AG04449 (cell line): ENCODE results near the gene DLEC1.
"Not testable (repeated sequence)": the region's sequence is repeated elsewhere in the genome, so short reads cannot be mapped to it uniquely, and the experiment has no call there.

ENCODE experiments used
- CTCF ChIA-PET: fragments of 350-600 bp; formaldehyde crosslinking; extraction: SDS; loops from one replicate; lab custom pipeline; 2021; ENCODE audit warnings: antibody characterized with exemption; lab: Yijun Ruan, JAX
- POLR2A ChIA-PET: fragments of 400-600, 350-600 bp; formaldehyde crosslinking; extraction: SDS; loops from one replicate; lab custom pipeline; 2020; ENCODE audit warnings: antibody characterized with exemption, inconsistent platforms; lab: Yijun Ruan, JAX
- DNase-seq: peaks from one replicate; pipeline ENCODE4 v3.0.0-alpha.2; 2010; ENCODE audit warnings: low read depth, low spot score
- H3K4me3 ChIP-seq: 2 replicates; pipeline ENCODE4 v1.5.1; 2011; ENCODE audit warnings: low read depth, mild to moderate bottlenecking, control low read depth, low read length
- TF ChIP-seq, protein P1 (sequence below): IDR thresholded peaks from one replicate; pipeline ENCODE4 v1.5.1; 2011; ENCODE audit warnings: mild to moderate bottlenecking, moderate library complexity, low read length, control low read depth, inconsistent platforms; ENCODE audit not compliant: insufficient read depth; ENCODE audit errors: missing control alignments

Gene DLEC1

DNA sequence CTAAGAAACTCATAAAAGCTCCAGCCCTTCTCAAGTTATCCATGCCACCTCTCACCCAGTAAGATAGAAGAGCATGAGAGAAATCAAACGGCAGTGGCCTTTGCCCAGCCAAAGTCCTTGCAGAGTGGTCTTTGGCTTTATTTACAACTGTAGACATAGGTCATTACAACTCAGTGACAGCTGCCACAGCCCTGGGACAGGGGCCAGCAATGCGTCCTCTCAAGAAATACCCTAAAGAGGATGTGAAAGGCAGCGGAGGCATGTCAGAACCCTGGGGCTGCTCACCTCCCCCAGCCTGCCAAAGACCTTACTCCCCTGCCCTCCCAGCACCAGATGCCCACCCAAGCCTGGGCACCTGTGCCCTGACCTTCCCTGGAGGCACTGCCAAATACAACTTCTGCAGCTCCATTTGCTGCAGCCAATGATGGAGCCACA is 91.6 kb downstream of the DLEC1 start:
- no peak overlapping the region for H3K4me3 ChIP-seq
- no peak for DNase-seq
- CTCF ChIA-PET = interaction anchor here (1.1 to 6.8 kb wide), 8 partner anchors 12 to 349 kb away, joined by 3 to 51 read pairs (median 6); partner anchors contain the start of genes SLC22A13 and XYLB
- POLR2A ChIA-PET = no interaction called here
- TF ChIP-seq, protein P1, sequence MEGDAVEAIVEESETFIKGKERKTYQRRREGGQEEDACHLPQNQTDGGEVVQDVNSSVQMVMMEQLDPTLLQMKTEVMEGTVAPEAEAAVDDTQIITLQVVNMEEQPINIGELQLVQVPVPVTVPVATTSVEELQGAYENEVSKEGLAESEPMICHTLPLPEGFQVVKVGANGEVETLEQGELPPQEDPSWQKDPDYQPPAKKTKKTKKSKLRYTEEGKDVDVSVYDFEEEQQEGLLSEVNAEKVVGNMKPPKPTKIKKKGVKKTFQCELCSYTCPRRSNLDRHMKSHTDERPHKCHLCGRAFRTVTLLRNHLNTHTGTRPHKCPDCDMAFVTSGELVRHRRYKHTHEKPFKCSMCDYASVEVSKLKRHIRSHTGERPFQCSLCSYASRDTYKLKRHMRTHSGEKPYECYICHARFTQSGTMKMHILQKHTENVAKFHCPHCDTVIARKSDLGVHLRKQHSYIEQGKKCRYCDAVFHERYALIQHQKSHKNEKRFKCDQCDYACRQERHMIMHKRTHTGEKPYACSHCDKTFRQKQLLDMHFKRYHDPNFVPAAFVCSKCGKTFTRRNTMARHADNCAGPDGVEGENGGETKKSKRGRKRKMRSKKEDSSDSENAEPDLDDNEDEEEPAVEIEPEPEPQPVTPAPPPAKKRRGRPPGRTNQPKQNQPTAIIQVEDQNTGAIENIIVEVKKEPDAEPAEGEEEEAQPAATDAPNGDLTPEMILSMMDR = no peak

DNA sequence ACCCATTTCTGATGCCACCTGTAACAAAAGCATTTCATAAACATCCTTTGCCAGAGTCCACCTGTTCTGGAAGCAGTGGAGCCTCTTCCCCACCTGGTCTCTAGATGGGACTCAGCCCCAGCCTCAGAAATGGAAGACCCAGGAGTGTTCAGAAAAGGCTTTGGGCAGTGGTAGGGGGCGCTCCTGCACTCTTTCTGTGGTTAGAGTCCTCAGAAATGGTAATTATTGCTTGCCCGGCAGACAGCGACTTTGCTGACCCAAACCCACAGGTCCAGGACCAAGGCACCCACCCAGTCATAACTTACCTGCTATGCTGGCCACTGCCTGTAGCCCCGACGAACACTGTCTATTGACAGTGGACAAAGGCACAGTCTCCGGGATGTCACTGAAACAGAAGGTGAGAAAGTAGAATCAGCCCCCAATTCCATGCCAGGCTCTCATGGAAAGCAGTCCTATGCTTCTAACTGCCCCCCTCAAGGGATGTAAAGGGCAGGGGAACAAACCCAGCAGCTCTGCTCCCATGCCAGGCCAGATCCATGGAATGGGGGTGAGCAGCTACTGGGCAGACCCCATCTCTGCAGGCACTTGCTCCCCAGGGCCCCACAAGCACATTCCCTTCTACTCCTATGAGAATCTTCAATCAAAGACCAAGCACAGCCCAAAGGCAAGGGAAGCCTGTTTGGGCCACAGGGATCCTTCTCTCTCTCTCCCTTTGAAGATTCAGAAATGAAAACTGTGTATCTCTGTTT is 92.8 kb downstream of the DLEC1 start:
- DNase-seq = no peak
- H3K4me3 ChIP-seq = no peak overlapping the region
- POLR2A ChIA-PET = no interaction called here
- TF ChIP-seq, protein P1 = peak; percentile 57
- CTCF ChIA-PET = interaction anchor here (1.1 to 6.8 kb wide), 9 partner anchors 10 to 348 kb away, joined by 3 to 51 read pairs (median 7); partner anchors contain the start of genes SLC22A13 and XYLB

DNA sequence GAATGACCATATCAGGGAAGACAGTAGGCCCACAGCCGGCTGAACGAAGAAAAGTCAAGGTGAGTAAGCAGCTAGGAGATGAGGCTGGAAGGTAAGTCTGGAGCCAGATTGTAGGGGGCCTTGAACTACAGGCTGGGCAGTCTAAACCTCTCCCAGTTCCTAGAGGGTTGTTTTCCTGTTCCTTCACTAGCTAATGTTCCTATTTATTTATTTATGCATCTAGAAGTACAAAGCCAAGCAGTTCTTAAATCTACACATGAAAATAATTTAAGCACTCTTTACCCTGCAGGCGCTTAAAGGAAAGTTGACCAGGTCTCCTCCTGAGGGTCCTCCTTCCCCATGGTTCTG is 94.2 kb downstream of the DLEC1 start:
- ChIA-PET POLR2A (interaction anchor here (1.1 kb wide), 1 partner anchor 364 kb away, joined by 4 read pairs; no protein-coding TSS in a partner anchor), CTCF (interaction anchor here (1.1 to 2.2 kb wide), 7 partner anchors 12 to 213 kb away, joined by 3 to 8 read pairs (median 4); partner anchors contain the start of gene XYLB)

DNA sequence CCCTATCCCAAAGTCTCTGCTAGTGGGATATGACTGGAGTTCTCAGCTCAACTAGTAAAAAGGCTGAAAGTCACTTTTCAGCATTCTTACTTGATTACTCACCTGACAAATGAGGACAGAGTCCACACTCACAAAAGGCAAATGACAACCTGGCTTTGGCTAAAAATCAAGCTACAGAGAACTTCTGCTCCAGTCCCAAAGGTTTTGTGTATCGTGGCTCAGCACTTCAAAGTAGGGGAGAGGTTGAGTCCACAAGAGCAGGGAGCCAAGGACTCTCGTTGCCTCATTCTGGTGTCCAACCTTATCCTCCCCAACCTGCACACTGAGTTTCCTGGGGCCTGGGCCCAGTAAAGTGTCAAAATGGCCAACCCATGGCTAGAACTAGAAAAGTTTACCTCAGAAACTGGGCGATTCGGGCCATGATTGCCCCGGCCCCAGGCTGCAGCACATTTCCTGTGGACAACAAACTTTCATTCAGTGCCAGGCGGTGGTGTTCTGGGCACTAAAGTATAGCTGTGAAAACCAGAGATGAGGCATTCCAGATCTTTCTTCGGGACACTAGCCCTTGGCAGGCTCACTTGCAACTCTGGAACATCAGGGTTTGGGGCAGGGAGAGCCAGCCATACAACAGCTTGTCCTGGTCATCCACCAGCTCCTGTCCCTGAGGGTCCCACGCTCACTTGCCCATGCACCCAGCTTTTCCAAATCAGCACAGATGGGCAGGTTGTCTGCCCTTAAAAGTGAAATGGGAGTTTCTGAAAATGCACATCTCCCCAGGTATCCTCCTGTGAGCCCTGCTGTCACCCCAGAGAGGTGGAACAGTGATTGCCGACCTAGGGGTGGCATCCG is 94.8 kb downstream of the DLEC1 start:
- DNase-seq = no peak
- POLR2A ChIA-PET = interaction anchor here (1.1 kb wide), 1 partner anchor 363 kb away, joined by 4 read pairs; no protein-coding TSS in a partner anchor
- TF ChIP-seq, protein P1 = no peak
- CTCF ChIA-PET = interaction anchor here (1.1 to 2.2 kb wide), 5 partner anchors 12 to 213 kb away, joined by 3 to 8 read pairs (median 4); partner anchors contain the start of gene XYLB
- H3K4me3 ChIP-seq = no peak overlapping the region

More for the DNA sequence above, 94.2 kb downstream of the DLEC1 start:
- H3K4me3 ChIP-seq = no peak overlapping the region
- DNase-seq = no peak
- TF ChIP-seq, protein P1 = no peak

DNA sequence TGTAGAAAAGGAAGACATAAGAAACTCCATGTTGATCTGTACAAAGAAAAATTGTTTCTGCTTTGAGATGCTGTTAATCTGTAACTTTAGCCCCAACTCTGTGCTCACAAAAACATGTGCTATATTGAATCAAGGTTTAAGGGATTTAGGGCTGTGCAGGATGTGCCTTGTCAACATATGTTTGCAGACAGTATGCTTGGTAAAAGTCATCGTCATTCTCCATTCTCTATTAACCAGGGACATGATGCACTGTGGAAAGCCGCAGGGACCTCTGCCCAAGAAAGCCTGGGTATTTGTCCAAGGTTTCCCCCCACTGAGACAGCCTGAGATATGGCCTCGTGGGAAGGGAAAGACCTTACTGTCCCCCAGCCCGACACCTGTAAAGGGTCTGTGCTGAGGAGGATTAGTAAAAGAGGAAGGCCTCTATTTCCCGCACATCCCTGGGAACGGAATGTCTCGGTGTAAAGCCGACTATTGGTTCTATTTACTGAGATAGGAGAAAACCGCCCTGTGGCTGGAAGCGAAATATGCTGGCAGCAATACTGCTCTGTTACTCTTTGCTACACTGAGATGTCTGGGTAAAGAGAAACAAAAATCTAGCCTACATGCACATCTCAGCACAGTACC is 95.6 kb downstream of the DLEC1 start:
- CTCF ChIA-PET = interaction anchor here (1.3 kb wide), 1 partner anchor 210 kb away, joined by 3 read pairs; no protein-coding TSS in a partner anchor
- POLR2A ChIA-PET, DNase-seq, H3K4me3 ChIP-seq: not testable (repeated sequence)

DNA sequence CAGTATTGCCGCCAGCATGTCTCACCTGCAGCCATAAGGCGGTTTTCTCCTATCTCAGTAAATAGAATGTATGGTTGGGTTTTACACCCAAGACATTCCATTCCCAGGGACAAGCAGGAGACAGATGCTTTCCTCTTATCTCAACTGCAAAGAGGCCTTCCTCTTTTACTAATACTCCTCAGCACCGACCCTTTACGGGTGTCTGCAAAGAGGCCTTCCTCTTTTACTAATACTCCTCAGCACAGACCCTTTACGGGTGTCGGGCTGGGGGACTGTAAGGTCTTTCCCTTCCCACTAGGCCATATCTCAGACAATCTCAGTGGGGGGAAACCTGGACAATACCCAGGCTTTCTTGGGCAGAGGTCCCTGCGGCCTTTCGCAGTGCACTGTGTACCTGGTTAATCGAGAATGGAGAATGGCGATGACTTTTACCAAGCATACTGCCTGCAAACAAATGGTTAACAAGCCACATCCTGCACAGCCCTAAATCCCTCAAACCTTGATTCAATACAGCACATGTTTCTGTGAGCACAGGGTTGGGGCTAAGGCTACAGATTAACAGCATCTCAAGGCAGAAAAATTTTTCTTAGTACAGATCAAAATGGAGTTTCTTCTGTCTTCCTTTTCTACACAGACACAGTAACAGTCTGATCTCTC is 96.7 kb downstream of the DLEC1 start:
- peak overlapping the region; percentile 90 for H3K4me3 ChIP-seq
- not testable (repeated sequence) for DNase-seq
- ChIA-PET POLR2A (interaction anchor here (1.7 kb wide), 1 partner anchor 30 kb away, joined by 24 read pairs; the partner anchor contains the start of gene OXSR1), CTCF (interaction anchor here (1.4 to 2.9 kb wide), 4 partner anchors 27 to 345 kb away, joined by 4 to 15 read pairs (median 6); partner anchors contain the start of gene XYLB)
